Activated CD8-positive, alpha-beta T cell treated with anti-CD3 and anti-CD28 coated beads for 36 hours (primary cell): ENCODE measurements around the gene FRMD1. TPM values are rescaled to one million over a fixed set of nuclear protein-coding genes. Genes with fewer than 3 reads are reported as not detected.

Experiments used
- ATAC-seq: fragments of 200-7000 bp; cut with Tn5 transposase; one replicate; pipeline ENCODE4 v1.10.0; 2021; ENCODE audit warnings: mild to moderate bottlenecking, moderate library complexity
- CTCF ChIA-PET: fragments of 350-600 bp; sonication (Branson Sonifier 250); formaldehyde crosslinking; loops from one replicate; lab custom pipeline; 2021; ENCODE audit warnings: antibody characterized with exemption; lab: Charles Lee
- POLR2A ChIA-PET: fragments of 350-600 bp; sonication (Branson Sonifier 250); formaldehyde crosslinking; loops from one replicate; lab custom pipeline; 2021; ENCODE audit warnings: antibody characterized with exemption; lab: Charles Lee
- DNase-seq: peaks from one replicate; pipeline ENCODE4 v3.0.0-alpha.2; 2020
- H3K27ac Mint-ChIP-seq: one replicate; pipeline ENCODE4 v1.8.0; 2021; ENCODE audit warnings: mild to moderate bottlenecking, mixed read lengths
- H3K27me3 Mint-ChIP-seq: one replicate; pipeline ENCODE4 v1.8.0; 2021; ENCODE audit warnings: mixed read lengths
- H3K36me3 Mint-ChIP-seq: one replicate; pipeline ENCODE4 v1.8.0; 2021; ENCODE audit warnings: low read depth, mixed read lengths
- H3K4me1 Mint-ChIP-seq: one replicate; pipeline ENCODE4 v1.8.0; 2021; ENCODE audit warnings: low read depth, mixed read lengths
- H3K4me3 Mint-ChIP-seq: one replicate; pipeline ENCODE4 v1.8.0; 2021; ENCODE audit warnings: mild to moderate bottlenecking, moderate library complexity, mixed read lengths
- H3K9me3 Mint-ChIP-seq: one replicate; pipeline ENCODE4 v1.8.0; 2021; ENCODE audit warnings: mixed read lengths
- intact Hi-C: fragments of 100-400 bp; cut with micrococcal nuclease; formaldehyde crosslinking; loops from one replicate; pipeline ENCODE4 v1.10.0; 2022
- total RNA-seq, 2 experiments: library from RNA; stranded (reverse); gene quantifications; one replicate each; pipeline ENCODE4 v1.2.3, GENCODE V29; 2021
- TF ChIP-seq, protein P1 (sequence below): fragments of 200-600 bp; IDR thresholded peaks from one replicate; pipeline ENCODE4 v1.8.0; 2022; ENCODE audit warnings: antibody characterized with exemption, mild to moderate bottlenecking

Gene FRMD1
- total RNA-seq = not detected

DNA sequence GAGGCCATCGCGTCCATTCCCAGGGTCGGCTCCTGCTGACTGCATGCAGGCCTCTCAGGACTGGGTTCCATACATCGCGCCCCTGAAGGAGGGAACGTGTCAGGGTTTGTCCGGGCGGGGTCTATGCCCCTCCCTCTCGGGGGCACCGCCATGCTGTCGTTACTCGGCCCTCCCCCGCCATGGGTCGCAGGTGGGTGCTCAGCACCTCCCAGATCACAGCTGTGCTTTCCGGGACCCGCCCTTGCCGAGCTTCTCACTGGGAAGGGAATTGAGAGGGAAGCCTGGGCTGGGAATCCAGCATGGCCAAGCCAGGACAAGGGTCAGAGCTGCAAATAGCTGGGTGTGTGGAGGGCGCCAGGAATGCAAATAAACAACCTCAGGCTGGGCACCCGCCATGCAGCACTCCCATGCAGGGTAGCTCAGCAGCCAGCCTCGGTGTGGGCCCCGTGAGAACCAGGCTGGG lies at the start of gene FRMD1:
FRMD1 (minus strand) TSS at position 270 of the 463 bp plus-strand sequence; CDS start at position 152, 118 bp downstream.
- H3K36me3 Mint-ChIP-seq = no peaks in the 10 kb centered on the region
- ATAC-seq = no peak
- H3K4me1 Mint-ChIP-seq = no peaks in the 10 kb centered on the region
- H3K27ac Mint-ChIP-seq = no peak within 1 kb of the TSS
- H3K9me3 Mint-ChIP-seq = no peaks in the 10 kb centered on the region
- TF ChIP-seq, protein P1, sequence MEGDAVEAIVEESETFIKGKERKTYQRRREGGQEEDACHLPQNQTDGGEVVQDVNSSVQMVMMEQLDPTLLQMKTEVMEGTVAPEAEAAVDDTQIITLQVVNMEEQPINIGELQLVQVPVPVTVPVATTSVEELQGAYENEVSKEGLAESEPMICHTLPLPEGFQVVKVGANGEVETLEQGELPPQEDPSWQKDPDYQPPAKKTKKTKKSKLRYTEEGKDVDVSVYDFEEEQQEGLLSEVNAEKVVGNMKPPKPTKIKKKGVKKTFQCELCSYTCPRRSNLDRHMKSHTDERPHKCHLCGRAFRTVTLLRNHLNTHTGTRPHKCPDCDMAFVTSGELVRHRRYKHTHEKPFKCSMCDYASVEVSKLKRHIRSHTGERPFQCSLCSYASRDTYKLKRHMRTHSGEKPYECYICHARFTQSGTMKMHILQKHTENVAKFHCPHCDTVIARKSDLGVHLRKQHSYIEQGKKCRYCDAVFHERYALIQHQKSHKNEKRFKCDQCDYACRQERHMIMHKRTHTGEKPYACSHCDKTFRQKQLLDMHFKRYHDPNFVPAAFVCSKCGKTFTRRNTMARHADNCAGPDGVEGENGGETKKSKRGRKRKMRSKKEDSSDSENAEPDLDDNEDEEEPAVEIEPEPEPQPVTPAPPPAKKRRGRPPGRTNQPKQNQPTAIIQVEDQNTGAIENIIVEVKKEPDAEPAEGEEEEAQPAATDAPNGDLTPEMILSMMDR = no peak
- DNase-seq = no peak
- intact Hi-C loops = no loop called here
- ChIA-PET POLR2A (no interaction called here), CTCF (no interaction called here)
- no peak within 1 kb of the TSS for H3K4me3 Mint-ChIP-seq
- no peaks in the 10 kb centered on the region for H3K27me3 Mint-ChIP-seq

DNA sequence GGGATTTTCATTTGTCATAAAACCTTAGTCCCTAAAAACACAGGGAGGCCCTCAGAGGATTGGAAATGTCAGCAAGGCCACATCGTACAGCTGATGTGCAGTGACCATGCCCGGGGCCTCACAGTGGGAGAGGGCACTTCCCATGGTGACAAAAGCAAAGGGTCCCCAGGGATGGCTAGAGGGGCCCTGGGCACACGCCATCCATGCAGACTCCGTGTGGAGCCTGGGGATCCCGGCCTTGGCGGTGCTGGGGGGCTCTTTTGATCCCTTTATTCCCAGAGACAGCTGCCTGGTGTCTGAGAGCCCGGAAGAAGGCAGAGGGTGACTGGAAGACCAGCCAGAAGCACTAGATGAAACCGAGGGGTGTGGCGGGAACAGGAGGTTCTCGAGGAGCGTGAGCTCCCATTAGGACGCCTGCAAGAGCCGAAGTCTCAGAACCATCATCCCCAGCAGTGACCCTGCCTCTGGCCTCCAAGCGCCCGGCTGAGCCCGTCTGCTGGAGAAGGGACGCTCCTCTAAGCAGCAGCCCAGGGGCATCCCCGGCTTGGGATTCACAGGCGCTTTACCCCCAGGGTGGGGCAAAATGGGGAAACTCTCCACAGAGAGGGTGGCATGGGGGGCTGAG lies 49.1 kb upstream of the FRMD1 start:
- ChIA-PET CTCF (no interaction called here), POLR2A (no interaction called here)
- Mint-ChIP-seq H3K4me1 (no peaks in the 10 kb centered on the region), H3K4me3 (no peak overlapping the region), H3K36me3 (no peaks in the 10 kb centered on the region), H3K9me3 (no peaks in the 10 kb centered on the region), H3K27ac (no peak overlapping the region), H3K27me3 (peaks cover 19% of the 10 kb centered on the region)
- ATAC-seq (no peak), DNase-seq (no peak)
- TF ChIP-seq, protein P1 = no peak
- intact Hi-C loops = no loop called here

DNA sequence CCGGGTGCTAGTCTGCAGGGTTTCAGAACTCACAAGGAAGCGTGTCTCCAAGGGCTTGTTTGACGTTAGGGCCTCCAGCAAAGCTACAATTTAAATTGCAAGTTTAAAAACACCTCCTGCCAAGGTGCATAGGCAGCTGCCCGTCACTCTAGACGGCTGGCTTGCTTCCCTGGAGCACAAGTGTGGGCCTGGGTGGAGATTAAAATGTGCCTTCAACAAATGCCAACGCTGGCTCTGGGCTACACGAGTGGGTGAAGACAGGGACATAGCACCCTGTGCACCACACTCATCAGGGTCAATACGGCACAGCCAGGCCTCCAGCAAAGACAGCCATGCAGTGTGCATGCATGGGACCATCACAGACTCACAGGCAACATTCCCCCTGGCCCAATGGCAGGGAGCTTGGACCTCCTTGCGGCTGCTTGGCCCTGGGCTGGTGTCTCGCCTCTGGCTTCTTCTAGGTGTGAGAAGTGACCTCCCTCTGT lies 48.4 kb upstream of the FRMD1 start:
- Mint-ChIP-seq H3K27me3 (peaks cover 12% of the 10 kb centered on the region), H3K4me3 (no peak overlapping the region), H3K4me1 (no peaks in the 10 kb centered on the region), H3K27ac (no peak overlapping the region), H3K9me3 (no peaks in the 10 kb centered on the region), H3K36me3 (no peaks in the 10 kb centered on the region)
- TF ChIP-seq, protein P1 = no peak
- intact Hi-C loops = no loop called here
- ATAC-seq (no peak), DNase-seq (no peak)
- POLR2A ChIA-PET = no interaction called here
- CTCF ChIA-PET = no interaction called here

DNA sequence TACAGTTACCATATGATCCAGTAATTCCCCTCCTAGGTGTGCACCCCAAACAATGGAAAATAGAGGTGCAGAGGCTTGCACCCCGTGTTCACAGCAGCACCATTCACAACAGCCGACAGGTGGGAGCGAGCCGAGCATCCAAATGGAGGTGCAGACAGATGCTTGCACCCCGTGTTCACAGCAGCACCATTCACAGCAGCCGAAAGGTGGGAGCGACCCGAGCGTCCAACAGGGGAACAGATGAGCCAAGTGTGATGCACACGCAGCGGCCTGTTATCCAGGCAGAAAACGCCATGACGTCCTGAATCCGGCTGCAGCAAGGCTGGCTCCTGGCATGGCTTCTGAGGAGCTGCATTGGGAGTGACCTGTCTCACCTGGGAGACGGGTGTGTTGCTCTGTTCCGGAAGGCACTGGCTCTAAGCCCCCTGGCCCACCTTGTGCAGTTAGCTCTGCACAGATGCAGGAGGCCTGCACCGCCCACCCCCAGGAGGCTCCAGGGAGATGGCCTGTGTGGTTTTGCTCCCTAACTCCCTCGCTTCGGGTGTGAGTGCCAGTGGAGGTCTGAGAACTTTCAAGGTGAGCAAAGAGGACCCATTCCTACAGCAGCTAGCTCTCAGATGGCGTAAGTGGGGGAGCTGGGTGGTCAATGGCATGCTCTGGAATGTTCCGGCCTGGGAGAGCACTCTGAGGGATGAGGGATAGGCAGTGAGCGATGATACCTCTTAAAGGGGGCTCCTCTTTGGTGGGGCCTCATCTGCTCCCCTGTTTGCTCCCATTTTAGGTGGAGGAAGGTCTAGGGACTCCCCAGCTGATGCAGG lies 47.8 kb upstream of the FRMD1 start:
- intact Hi-C loops = no loop called here
- Mint-ChIP-seq H3K4me3 (no peak overlapping the region), H3K4me1 (no peaks in the 10 kb centered on the region), H3K27ac (no peak overlapping the region), H3K27me3 (peaks cover 6% of the 10 kb centered on the region), H3K36me3 (no peaks in the 10 kb centered on the region), H3K9me3 (no peaks in the 10 kb centered on the region)
- DNase-seq (no peak), ATAC-seq (no peak)
- ChIA-PET POLR2A (no interaction called here), CTCF (no interaction called here)
- TF ChIP-seq, protein P1 = no peak

DNA sequence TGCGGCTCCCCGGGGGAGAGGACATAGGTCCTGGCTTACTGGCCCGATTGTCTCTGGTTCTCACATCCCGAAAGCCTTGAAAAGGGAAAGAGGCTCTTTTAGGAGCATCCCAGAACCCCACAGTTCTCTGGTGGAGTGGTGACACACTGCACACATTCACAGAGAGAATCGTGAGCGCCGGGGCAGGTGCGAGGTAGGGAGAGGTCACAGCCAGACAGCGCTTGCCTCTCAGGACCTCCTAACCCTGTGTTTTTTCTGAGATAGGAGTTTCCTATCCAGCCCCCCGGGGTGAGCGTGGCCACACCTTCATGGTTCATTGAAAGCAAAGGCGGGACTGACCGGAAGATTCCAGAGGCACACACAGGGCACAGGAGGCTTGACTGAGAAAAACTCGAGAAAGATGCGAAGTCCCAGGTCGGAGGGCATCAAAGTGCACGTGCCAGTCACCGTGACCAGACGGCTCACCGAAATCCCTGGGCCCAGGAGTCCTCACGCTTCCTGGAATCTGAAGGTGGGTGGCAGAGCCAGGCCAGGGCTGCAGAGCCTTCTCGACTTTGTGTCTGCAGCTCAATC lies 46.5 kb upstream of the FRMD1 start:
- no peaks in the 10 kb centered on the region for H3K27me3 Mint-ChIP-seq
- H3K4me3 Mint-ChIP-seq = no peak overlapping the region
- TF ChIP-seq, protein P1 = no peak
- no peaks in the 10 kb centered on the region for H3K36me3 Mint-ChIP-seq
- no peak for ATAC-seq
- no peak for DNase-seq
- CTCF ChIA-PET = no interaction called here
- intact Hi-C loops = no loop called here
- POLR2A ChIA-PET = no interaction called here
- H3K4me1 Mint-ChIP-seq = peaks cover 2% of the 10 kb centered on the region
- H3K9me3 Mint-ChIP-seq = no peaks in the 10 kb centered on the region
- H3K27ac Mint-ChIP-seq = no peak overlapping the region
